ENCODE measurements around the gene EIF1B.

Gene EIF1B

GRCh38 chr3:40340541-40341170 lies 31.1 kb downstream of the EIF1B start:
- DNase-seq (ENCODE audit: low spot score): no peak

- DNase-seq (ENCODE audit: low spot score): no peak
These were observed 32.2 kb downstream of the EIF1B start for GRCh38 chr3:40341671-40342070.

GRCh38 chr3:40350529-40350928 lies 41.0 kb downstream of the EIF1B start:
- DNase-seq (ENCODE audit: low spot score): no peak

GRCh38 chr3:40355410-40355809 lies 45.9 kb downstream of the EIF1B start:
- no peak for DNase-seq (ENCODE audit: low spot score)

DNA sequence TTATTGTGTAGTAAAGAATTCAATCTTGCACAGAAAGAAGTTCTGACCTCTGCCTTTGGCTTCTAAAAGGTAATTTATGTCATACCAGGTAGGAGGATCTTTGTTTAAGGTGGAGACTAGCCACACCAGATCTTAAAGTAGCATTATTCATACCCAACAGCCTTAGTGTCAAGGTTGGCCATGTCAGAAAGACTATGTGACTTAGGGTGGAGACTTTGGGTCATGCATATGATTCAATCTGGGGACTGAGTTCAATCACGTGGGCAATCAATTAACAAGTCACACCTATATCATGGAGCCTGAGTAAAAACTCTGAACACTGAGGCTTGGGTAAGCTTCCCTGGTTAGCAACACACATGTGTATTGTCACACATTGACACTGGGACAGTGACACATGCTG lies 48.9 kb downstream of the EIF1B start:
- no peak for DNase-seq (ENCODE audit: low spot score)

Data from HuH-7 (cell line).